NCI-H1417 treated with DMSO at 0.1 percent for 48 hours (cell line): Measurements from ENCODE around the gene CFAP46.
"Not testable (repeated sequence)": the region's sequence is repeated elsewhere in the genome, so short reads cannot be mapped to it uniquely, and the experiment has no call there.

Source experiments
- DNase-seq: peaks from one replicate; lab custom pipeline; 2025; lab: John Stamatoyannopoulos, UW

The CFAP46 gene

DNA sequence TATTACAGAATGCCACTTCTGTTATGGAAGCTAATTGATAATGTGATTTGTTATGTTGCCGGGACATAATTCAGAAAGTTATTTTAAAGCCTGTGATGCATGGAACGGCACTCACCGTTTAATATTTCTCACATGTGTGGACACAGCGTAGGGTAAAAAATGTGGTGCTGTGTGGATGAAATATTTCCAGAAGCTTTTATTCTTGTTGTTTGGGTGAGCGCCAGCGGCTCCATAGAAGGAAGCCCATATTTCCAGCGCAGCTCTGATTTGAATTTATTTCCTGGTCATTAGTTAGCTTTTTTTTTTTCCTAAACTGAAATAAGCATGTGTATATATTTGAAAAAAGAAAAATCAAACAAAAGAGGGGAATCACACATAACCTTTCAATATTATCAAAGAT is 136.3 kb downstream of the CFAP46 start:
- no peak for DNase-seq

GRCh38 chr10:132805599-132805998 is 136.8 kb downstream of the CFAP46 start:
- DNase-seq: no peak

- no peak for DNase-seq
These were observed 137.5 kb downstream of the CFAP46 start for GRCh38 chr10:132804785-132805426.

DNA sequence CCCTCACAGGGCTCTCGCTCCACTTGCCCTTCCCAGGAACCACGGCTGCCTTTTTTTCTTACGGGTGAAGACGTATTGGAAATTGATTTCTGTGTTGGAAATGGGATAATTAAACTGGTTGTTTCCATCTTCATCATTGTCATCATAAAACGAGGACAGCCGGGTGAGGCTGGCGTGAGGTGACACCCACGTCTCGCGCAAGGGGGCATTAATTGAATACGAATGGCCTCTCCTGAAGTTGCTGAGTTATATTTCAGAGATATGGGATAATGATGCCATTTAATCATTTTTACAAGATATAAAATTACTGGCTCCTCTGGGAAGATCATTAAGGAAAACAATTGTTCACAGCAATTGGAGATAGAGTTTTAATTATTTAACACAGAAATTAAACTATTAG is 138.1 kb downstream of the CFAP46 start:
- DNase-seq: no peak

DNA sequence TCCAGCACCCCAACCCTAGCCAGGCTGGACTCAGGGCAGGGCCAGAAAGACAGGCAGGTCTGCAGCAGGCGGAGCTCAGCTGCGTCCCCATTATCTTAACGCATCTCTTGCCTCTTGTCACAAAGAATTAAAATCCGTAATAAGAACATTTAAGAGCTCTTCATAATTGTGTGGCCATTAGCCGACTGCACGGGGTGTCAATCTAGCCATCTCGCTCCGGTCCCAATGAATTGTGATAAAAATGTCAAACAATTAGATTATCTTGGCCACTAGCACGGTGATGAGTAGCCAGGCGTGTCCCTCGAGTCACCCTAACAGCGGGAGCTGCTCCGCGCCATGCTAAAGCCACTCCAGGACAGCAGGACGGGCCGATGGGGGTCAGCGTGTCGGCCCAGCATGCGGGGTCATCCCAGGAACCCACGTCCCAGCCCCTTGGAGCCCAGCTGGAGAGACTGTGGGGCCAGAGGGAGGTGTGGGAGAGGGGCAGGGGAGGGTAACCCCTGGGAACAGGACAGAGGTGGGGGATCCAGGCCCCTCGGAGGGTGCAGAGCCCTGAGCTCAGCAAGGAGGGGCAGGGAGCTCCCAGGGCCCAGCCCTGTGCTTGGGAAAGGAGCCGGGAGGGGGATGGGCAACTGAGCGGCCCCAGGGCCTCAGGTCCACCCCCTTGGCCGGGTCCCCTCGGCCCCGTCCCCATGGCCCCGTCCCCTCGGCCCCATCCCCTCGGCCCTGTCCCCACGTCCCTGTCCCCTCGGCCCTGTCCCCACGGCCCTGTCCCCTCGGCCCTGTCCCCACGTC is 138.8 kb downstream of the CFAP46 start:
- no peak for DNase-seq

- no peak for DNase-seq
These were observed 139.6 kb downstream of the CFAP46 start for GRCh38 chr10:132802694-132803320.

- DNase-seq: no peak
These were observed 140.3 kb downstream of the CFAP46 start for GRCh38 chr10:132802048-132802447.

DNA sequence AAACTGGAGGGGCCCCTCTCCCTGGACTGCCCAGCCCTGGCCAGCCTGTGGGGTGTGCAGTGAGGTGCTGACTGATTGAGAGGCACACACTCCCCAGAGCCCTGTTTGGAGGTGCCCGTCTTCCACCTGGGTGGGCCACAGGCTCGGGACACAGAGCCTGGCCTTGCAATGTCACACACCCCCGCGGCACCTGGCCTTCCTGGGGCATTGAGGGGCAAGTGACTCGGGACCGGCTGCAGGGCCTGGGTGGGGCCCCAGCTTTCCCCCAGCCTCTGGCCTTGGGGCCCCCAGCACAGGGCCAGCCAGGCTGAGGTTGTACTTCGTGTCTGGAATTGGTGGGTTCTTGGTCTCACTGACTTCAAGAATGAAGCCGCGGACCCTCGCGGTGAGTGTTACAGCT is 142.5 kb downstream of the CFAP46 start:
- no peak for DNase-seq

DNA sequence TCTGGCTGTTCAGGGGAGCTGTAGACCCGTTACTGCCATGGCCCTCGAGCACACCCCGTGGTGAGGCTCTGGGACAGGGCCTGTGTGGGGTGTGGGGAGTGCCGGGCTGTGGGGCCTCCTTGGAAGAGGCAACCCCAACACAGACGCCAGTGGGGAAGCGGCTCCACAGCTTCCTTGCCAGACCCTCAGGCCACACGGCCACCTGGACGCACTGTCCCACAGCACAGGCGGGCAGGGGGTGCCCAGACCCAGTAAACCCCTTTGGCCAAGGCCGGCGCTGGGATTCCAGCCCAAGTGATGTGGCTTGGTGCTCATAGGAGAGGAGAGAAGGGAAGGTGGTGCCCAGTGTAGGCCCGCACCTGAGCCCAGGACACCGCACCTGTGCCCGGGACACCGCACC is 143.5 kb downstream of the CFAP46 start:
- no peak for DNase-seq

DNA sequence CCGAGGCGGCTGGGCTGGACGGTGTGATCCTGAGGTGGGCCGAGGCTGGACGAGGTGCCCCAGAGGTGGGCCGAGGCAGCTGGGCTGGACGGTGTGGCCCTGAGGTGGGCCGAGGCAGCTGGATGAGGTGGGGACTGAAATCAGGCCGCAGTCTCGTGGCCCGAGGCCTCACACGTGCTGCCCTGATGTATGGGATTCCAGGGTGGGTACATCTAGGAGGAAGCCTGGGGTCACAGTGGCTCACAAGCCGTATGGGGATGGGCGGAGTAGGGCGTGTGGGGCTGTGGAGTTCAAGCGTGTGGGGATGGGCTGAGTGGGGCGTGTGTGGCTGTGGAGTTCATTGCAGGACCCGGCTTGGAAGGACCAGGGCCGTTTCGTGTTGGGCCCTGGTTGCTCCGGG is 144.0 kb downstream of the CFAP46 start:
- no peak for DNase-seq

DNA sequence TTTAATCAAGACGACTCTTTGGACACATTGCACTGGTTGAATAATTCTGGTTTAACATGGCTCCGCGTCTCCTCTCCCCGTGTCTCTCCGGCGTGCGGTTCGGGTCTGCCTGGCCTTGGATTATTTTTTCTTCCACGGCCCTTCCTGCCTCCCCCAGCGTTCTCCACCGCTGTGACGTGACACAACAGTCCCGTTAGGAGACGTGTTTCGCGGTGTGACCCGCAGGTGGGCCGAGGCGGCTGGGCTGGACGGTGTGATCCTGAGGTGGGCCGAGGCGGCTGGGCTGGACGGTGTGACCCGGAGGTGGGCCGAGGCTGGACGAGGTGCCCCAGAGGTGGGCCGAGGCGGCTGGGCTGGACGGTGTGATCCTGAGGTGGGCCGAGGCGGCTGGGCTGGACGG is 144.4 kb downstream of the CFAP46 start:
- DNase-seq: not testable (repeated sequence)

DNA sequence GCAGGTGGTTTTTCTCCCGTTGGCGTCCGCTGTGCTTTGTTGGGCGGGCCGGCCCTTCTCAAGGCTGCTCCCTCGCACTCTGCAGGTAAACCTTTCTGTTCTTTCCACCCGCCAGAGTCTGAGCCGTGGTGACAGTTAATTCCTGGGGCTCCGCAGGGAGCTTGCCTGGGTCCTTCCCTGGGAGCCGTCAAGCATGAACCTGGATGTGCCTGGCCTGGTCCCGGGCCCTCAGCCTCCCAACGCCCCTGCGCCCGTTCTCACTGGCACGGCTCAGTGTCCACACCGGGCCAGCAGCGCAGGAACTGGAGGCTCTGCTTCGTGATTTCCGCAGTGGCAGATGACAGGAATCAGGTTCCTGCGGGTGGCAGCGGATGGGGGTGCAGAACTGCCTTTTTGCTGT is 145.5 kb downstream of the CFAP46 start:
- DNase-seq: no peak

GRCh38 chr10:132793871-132794849 is 148.2 kb downstream of the CFAP46 start:
- DNase-seq: no peak

- no peak for DNase-seq
These were observed 149.2 kb downstream of the CFAP46 start for GRCh38 chr10:132793213-132793612.

- no peak for DNase-seq
These were observed 149.6 kb downstream of the CFAP46 start for GRCh38 chr10:132792796-132793195.

- DNase-seq: not testable (repeated sequence)
These were observed 150.3 kb downstream of the CFAP46 start for GRCh38 chr10:132792099-132792498.

- DNase-seq: no peak
These were observed 151.2 kb downstream of the CFAP46 start for GRCh38 chr10:132790934-132791829.

- no peak for DNase-seq
These were observed 151.9 kb downstream of the CFAP46 start for GRCh38 chr10:132790470-132790869.

DNA sequence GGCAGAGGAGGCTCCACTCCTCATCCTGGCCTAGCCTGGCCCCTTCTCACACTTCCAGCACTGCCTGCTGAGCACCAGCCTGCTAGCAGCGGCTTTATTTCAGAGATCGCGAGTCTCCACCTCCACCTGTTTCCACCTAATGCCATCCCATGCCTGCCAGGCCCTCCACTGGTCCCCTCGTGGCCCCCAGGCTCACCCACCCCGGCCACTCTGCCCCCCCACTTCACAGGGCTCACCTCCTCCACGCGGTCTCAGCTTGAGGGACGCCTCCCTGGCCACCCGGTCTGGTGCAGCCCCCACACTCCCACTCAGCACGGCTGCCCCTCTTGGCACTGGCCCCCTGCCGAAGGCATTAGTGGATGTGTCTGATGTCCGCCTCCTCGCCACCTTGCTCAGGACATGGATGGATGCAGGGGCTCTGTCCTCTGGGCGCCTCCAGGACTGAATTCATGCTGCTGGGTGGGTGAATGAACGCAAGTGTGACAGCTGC is 152.7 kb downstream of the CFAP46 start:
- DNase-seq: no peak

DNA sequence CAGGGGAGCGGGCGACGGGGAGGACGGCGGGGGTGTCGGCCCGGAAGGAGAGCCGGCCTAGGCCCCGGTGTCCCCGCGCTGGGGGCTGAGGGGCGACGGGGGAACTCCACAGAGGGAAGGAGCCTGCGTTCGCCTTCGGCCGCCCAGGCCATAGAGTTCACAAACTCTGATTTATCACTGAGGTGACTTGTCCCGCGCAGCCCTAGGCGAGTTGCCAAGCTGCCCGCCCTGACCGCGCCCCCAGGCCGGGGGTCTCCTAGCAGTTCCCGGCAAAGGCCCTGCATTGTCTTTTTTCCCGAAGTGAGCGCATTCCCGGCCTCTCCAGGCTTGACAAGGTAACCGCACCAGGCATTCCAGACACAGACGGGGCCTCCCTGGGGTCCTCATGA is 153.5 kb downstream of the CFAP46 start:
- no peak for DNase-seq
